HepG2 (cell line): ENCODE results near the gene NINJ2. TPM values are rescaled to one million over a fixed set of nuclear protein-coding genes. Genes with fewer than 3 reads are reported as not detected.

Experiments used
- ATAC-seq: fragments of 200-7000 bp; cut with Tn5 transposase; 3 replicates; pipeline ENCODE4 v1.9.1; 2020; ENCODE audit warnings: mild to moderate bottlenecking, moderate library complexity
- BruUV-seq: library from RNA; stranded (reverse); fragments of 400-500 nt; replicated peaks from 2 replicates; lab custom pipeline; 2021; lab: Mats Ljungman, UMichigan
- CTCF ChIA-PET: fragments of 300-600 bp; formaldehyde crosslinking; extraction: SDS; loops from one replicate; lab custom pipeline; 2021; ENCODE audit warnings: low total read pairs, inconsistent platforms, low intra/inter-chr PET ratio; lab: Yijun Ruan, JAX
- POLR2A ChIA-PET: fragments of 350-600 bp; sonication (Branson Sonifier 250); formaldehyde crosslinking; loops from one replicate; lab custom pipeline; 2020; ENCODE audit warnings: antibody characterized with exemption, inconsistent platforms; lab: Yijun Ruan, JAX
- DNase-seq: peaks from one replicate; pipeline ENCODE4 v3.0.0-alpha.2; 2015; ENCODE audit warnings: low spot score
- FAIRE-seq: peaks from 3 replicates; lab custom pipeline; 2011; peaks lifted over from hg19 to GRCh38; lab: Jason Lieb, UNC
- H2AFZ ChIP-seq: one replicate; pipeline ENCODE4 v1.6.1; 2011; ENCODE audit warnings: low read length, inconsistent platforms
- H3K27ac ChIP-seq: fragments of 300-600 bp; 3 replicates; pipeline ENCODE4 v1.8.0; 2011; ENCODE audit warnings: mixed run types, mild to moderate bottlenecking, mixed read lengths, low read length, inconsistent platforms; ENCODE audit not compliant: insufficient read depth; ENCODE audit errors: extremely low read length
- H3K27me3 ChIP-seq, 2 experiments: fragments of 200-600 bp in 1 of 2; 2 replicates in 1 of 2; 3 replicates in 1 of 2; pipeline versions ENCODE4 v1.6.0 to v1.8.0; 2011; ENCODE audit warnings: low read length in 2 of 2, mild to moderate bottlenecking in 2 of 2, moderate library complexity in 2 of 2, inconsistent platforms in 1 of 2; ENCODE audit not compliant: insufficient read depth in 2 of 2, control insufficient read depth in 1 of 2
- H3K36me3 ChIP-seq, 2 experiments: fragments of 200-600 bp in 1 of 2; replicated peaks in 1 of 2; 2 replicates in 1 of 2; 3 replicates in 1 of 2; pipeline versions ENCODE4 v1.5.1 to v1.8.0; 2011; ENCODE audit warnings: low read length in 2 of 2, inconsistent platforms in 1 of 2; ENCODE audit not compliant: insufficient read depth in 2 of 2, control insufficient read depth in 1 of 2
- H3K4me1 ChIP-seq: 2 replicates; pipeline ENCODE4 v1.5.1; 2012; ENCODE audit warnings: low read length, inconsistent platforms; ENCODE audit not compliant: insufficient read depth
- H3K4me2 ChIP-seq: 2 replicates; pipeline ENCODE4 v1.6.0; 2011; ENCODE audit warnings: low read depth, low read length, inconsistent platforms
- H3K4me3 ChIP-seq, 3 experiments: fragments of 200-600 bp in 1 of 3; sonication (generic), shearing (Covaris generic) in 1 of 3; replicated peaks in 1 of 3; 2 replicates each; pipeline ENCODE4 v1.5.1; 2011 to 2016; ENCODE audit warnings: low read length in 3 of 3, inconsistent platforms in 2 of 3, low read depth in 2 of 3, mild to moderate bottlenecking in 2 of 3, control low read depth in 1 of 3, mixed read lengths in 1 of 3; ENCODE audit not compliant: insufficient read depth in 1 of 3
- H3K79me2 ChIP-seq: one replicate; pipeline ENCODE4 v1.6.1; 2011; ENCODE audit warnings: low read length, inconsistent platforms; ENCODE audit not compliant: insufficient read depth
- H3K9ac ChIP-seq: 2 replicates; pipeline ENCODE4 v1.6.0; 2011; ENCODE audit warnings: mild to moderate bottlenecking, low read depth, low read length, inconsistent platforms; ENCODE audit not compliant: insufficient read depth
- H3K9me3 ChIP-seq: 2 replicates; pipeline ENCODE4 v1.5.1; 2012; ENCODE audit warnings: mild to moderate bottlenecking, low read length
- H4K20me1 ChIP-seq: 2 replicates; pipeline ENCODE4 v1.6.0; 2011; ENCODE audit warnings: inconsistent platforms, mild to moderate bottlenecking, low read length, moderate library complexity; ENCODE audit not compliant: insufficient read depth
- BRD4 ChIP-seq: sonication (generic); formaldehyde crosslinking; IDR thresholded peaks from 2 replicates; pipeline ENCODE4 v1.4.0; 2020; ENCODE audit warnings: missing genetic modification reagents
- FOXA1 ChIP-seq, 2 experiments: fragments of 450-650 bp in 1 of 2; sonication (generic) in 1 of 2; formaldehyde crosslinking in 1 of 2; IDR thresholded peaks; 2 replicates each; pipeline versions ENCODE4 v1.4.0 to v1.6.1; 2016 to 2020; ENCODE audit warnings: missing genetic modification reagents in 1 of 2
- WGBS: methylation state at CpG from one replicate; pipeline ENCODE4 v1.1.6; 2017; ENCODE audit warnings: low lambda C conversion rate; 5-methylcytosine and 5-hydroxymethylcytosine counted together
- in situ Hi-C: cut with HindIII; loops from 2 replicates; pipeline ENCODE4 v1.10.0; 2017; ENCODE audit warnings: low pct_unique_long_range_greater_than_20kb; ENCODE audit not compliant: extremely low pct_ligation_motif_present
- intact Hi-C: fragments of 100-400 bp; cut with micrococcal nuclease; formaldehyde crosslinking; loops from one replicate; pipeline ENCODE4 v1.10.0; 2022; ENCODE audit not compliant: unreplicated experiment
- polyA plus RNA-seq, 8 experiments: library from polyadenylated mRNA; depleted of rRNA in 3 of 8; stranded (reverse) in 7 of 8; unstranded in 1 of 8; fragments of >200 nt; fragmentation: Illumina TruSeq in 4 of 8; extraction: Trizol in 4 of 8; gene quantifications; 2 replicates each; pipeline versions ENCODE4 v1.2.1 to v1.2.3, GENCODE V29; 2011 to 2016; ENCODE audit warnings: low read depth in 4 of 8, missing spikeins in 1 of 8, mixed read lengths in 1 of 8; ENCODE audit not compliant: insufficient read depth in 1 of 8
- total RNA-seq, 5 experiments: library from RNA; depleted of rRNA; stranded (reverse); fragments of >200 nt; fragmentation: Illumina TruSeq; extraction: Trizol; gene quantifications; 2 replicates each; pipeline ENCODE4 v1.2.3, GENCODE V29; 2016; ENCODE audit warnings: low read depth in 1 of 5
- TF ChIP-seq, protein P1 (sequence below), 2 experiments: sonication (generic) in 1 of 2; formaldehyde crosslinking in 1 of 2; IDR thresholded peaks; 2 replicates each; pipeline versions ENCODE4 v1.5.1 to v1.6.1; 2011 to 2020; ENCODE audit warnings: borderline replicate concordance in 1 of 2, low read depth in 1 of 2, low read length in 1 of 2, mild to moderate bottlenecking in 1 of 2, missing genetic modification reagents in 1 of 2, moderate library complexity in 1 of 2
- TF ChIP-seq, protein P2 (sequence below): sonication (generic); formaldehyde crosslinking; IDR thresholded peaks from 2 replicates; pipeline ENCODE4 v1.5.0; 2020; ENCODE audit warnings: mild to moderate bottlenecking, low read depth, missing genetic modification reagents, borderline replicate concordance
- TF ChIP-seq, protein P3 (sequence below): sonication (generic); formaldehyde crosslinking; IDR thresholded peaks from 2 replicates; pipeline ENCODE4 v1.5.0; 2020; ENCODE audit warnings: missing genetic modification reagents

NINJ2 gene
- total and polyA plus RNA-seq, 2 of the 13 experiments (the other 11 are each of a cell fraction or from before 2014, with no cell fraction given), result 0.62 to 3.8 TPM

DNA sequence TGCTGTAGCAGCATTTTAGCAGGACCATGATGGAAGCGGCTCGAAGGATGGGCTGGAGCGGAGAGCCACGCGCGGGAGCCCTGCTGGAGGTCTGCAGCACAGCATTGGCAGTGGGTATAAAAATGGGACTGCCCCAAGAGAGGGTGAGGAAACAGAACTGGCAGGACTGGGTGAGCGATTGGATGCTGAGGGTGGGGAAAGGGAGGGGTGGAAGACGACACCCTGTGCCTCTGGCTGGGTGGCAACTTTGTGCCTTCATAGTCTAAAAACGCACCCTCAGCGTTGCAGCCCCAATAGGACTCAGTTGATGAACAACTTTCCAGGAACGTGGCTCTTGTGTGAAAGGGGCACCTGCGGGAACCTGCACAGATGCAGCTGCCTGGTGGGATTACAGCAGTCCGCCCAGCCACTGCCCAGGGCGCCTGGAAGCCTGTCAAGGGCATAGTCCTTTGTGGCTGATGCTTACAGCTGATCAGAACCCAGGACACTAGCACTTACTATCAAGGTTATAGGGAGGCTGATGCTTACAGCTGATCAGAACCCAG lies 73.0 kb downstream of the NINJ2 start:
- POLR2A ChIA-PET, result no interaction called here
- no peak overlapping the region for H3K9ac ChIP-seq
- no TSS peak for BruUV-seq
- H3K4me1 ChIP-seq, result peaks cover 67% of the 10 kb centered on the region
- no peaks in the 10 kb centered on the region for H3K36me3 ChIP-seq
- H3K9me3 ChIP-seq, result no peaks in the 10 kb centered on the region
- intact Hi-C loops (no loop called here), in situ Hi-C loops (no loop called here)
- DNase-seq (no peak), FAIRE-seq (no peak)
- no peak overlapping the region for H3K27ac ChIP-seq
- H3K4me2 ChIP-seq, result no peak overlapping the region
- H4K20me1 ChIP-seq, result no peaks in the 10 kb centered on the region
- 81% methylated on average over 12 of the region's 14 CpGs for WGBS
- H3K27me3 ChIP-seq, result no peaks in the 10 kb centered on the region
- CTCF ChIA-PET, result no interaction called here
- no peak overlapping the region for H3K4me3 ChIP-seq
- no peaks in the 10 kb centered on the region for H3K79me2 ChIP-seq
- TF ChIP-seq FOXA1 (IDR thresholded peaks at IDR 0.05) (no peak), FOXA1 (CRISPR knock-in tag; IDR thresholded peaks at IDR 0.05) (no peak), BRD4 (CRISPR knock-in tag) (no peak)
- TF ChIP-seq, protein P1, sequence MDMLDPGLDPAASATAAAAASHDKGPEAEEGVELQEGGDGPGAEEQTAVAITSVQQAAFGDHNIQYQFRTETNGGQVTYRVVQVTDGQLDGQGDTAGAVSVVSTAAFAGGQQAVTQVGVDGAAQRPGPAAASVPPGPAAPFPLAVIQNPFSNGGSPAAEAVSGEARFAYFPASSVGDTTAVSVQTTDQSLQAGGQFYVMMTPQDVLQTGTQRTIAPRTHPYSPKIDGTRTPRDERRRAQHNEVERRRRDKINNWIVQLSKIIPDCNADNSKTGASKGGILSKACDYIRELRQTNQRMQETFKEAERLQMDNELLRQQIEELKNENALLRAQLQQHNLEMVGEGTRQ (IDR thresholded peaks at IDR 0.05; ENCODE audit: low read depth, low read length), result no peak
- TF ChIP-seq, protein P1 (CRISPR knock-in tag; IDR thresholded peaks at IDR 0.05; ENCODE audit: borderline replicate concordance), result no peak
- TF ChIP-seq, protein P2, sequence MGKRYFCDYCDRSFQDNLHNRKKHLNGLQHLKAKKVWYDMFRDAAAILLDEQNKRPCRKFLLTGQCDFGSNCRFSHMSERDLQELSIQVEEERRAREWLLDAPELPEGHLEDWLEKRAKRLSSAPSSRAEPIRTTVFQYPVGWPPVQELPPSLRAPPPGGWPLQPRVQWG (CRISPR knock-in tag), result no peak
- TF ChIP-seq, protein P3, sequence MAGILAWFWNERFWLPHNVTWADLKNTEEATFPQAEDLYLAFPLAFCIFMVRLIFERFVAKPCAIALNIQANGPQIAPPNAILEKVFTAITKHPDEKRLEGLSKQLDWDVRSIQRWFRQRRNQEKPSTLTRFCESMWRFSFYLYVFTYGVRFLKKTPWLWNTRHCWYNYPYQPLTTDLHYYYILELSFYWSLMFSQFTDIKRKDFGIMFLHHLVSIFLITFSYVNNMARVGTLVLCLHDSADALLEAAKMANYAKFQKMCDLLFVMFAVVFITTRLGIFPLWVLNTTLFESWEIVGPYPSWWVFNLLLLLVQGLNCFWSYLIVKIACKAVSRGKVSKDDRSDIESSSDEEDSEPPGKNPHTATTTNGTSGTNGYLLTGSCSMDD (CRISPR knock-in tag), result no peak
- TF ChIP-seq, all 625 proteins: peak for 0
- H2AFZ ChIP-seq, result no peak overlapping the region
- no peak for ATAC-seq
